ENCODE results near the gene TUSC2. TPM values are rescaled to one million over a fixed set of nuclear protein-coding genes. Genes with fewer than 3 reads are reported as not detected.

Gene TUSC2
- polyA plus RNA-seq, 1 donor from 2014 or later = 88.8 TPM

DNA sequence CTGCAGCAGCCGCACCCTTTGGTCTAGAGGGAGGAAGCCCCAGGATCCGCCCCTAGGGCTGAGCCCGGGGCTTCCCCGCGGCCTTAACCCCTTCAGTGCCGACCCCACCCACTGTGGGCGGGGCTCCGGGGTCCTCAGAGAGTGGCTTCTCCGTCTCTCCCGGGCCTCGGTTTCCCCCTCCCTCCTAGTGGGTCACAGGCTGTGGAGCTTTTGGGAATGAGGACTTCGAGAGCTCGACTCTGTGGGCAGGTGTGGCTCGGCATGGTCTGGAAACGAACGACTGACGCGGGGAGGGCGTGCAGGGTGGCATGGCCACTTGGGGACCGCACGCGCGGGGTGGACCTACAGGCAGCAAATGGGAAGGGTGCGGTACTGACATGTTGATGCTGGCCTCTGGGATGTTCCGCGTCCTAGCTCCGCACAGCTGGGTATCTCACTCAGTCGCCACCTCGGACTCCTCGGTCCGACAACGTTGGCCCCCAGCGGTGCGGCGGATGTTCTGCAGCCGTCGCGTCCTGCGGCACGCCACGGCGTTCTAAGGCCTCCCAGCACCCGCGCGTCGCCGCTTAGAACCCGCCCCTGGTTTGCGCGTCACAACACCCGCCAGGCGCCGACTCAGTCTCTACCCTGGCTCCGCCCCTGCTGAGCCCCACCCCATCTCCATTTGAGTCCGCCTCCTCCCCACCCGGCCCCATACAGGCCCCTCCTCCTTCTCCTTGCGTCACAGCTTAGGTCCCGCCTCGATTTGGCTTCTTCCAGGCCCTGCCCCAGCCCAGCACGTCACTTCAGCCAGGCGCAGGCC, 29.0 kb downstream of the TUSC2 start, which contains the start of the genes HYAL3 and NAA80:
TSS of gene HYAL3 (minus strand) at position 570 of the 802 bp plus-strand sequence. CDS start 3,803 bp downstream, outside the sequence.
TSS of gene NAA80 (minus strand) at position 570 of the 802 bp plus-strand sequence. CDS start 1,942 bp downstream, outside the sequence.
- H3K27me3 ChIP-seq (ENCODE audit: insufficient read depth, low read depth, low read length) = no peaks in the 10 kb centered on the region
- no peaks in the 10 kb centered on the region for H3F3A ChIP-seq (ENCODE audit: insufficient read depth, low read length, poor library complexity, severe bottlenecking)
- TF ChIP-seq, protein P1, sequence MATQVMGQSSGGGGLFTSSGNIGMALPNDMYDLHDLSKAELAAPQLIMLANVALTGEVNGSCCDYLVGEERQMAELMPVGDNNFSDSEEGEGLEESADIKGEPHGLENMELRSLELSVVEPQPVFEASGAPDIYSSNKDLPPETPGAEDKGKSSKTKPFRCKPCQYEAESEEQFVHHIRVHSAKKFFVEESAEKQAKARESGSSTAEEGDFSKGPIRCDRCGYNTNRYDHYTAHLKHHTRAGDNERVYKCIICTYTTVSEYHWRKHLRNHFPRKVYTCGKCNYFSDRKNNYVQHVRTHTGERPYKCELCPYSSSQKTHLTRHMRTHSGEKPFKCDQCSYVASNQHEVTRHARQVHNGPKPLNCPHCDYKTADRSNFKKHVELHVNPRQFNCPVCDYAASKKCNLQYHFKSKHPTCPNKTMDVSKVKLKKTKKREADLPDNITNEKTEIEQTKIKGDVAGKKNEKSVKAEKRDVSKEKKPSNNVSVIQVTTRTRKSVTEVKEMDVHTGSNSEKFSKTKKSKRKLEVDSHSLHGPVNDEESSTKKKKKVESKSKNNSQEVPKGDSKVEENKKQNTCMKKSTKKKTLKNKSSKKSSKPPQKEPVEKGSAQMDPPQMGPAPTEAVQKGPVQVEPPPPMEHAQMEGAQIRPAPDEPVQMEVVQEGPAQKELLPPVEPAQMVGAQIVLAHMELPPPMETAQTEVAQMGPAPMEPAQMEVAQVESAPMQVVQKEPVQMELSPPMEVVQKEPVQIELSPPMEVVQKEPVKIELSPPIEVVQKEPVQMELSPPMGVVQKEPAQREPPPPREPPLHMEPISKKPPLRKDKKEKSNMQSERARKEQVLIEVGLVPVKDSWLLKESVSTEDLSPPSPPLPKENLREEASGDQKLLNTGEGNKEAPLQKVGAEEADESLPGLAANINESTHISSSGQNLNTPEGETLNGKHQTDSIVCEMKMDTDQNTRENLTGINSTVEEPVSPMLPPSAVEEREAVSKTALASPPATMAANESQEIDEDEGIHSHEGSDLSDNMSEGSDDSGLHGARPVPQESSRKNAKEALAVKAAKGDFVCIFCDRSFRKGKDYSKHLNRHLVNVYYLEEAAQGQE (IDR thresholded peaks at IDR 0.05; ENCODE audit: borderline replicate concordance) = no peak
- peak; percentile 90 for TF ChIP-seq MXI1 (conservative IDR thresholded peaks at IDR 0.05; ENCODE audit: poor library complexity, severe bottlenecking)
- TF ChIP-seq, protein P2, sequence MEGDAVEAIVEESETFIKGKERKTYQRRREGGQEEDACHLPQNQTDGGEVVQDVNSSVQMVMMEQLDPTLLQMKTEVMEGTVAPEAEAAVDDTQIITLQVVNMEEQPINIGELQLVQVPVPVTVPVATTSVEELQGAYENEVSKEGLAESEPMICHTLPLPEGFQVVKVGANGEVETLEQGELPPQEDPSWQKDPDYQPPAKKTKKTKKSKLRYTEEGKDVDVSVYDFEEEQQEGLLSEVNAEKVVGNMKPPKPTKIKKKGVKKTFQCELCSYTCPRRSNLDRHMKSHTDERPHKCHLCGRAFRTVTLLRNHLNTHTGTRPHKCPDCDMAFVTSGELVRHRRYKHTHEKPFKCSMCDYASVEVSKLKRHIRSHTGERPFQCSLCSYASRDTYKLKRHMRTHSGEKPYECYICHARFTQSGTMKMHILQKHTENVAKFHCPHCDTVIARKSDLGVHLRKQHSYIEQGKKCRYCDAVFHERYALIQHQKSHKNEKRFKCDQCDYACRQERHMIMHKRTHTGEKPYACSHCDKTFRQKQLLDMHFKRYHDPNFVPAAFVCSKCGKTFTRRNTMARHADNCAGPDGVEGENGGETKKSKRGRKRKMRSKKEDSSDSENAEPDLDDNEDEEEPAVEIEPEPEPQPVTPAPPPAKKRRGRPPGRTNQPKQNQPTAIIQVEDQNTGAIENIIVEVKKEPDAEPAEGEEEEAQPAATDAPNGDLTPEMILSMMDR (IDR thresholded peaks at IDR 0.05; ENCODE audit: poor library complexity, severe bottlenecking) = peak; percentile 73
- TF ChIP-seq SMC3 (conservative IDR thresholded peaks at IDR 0.05; ENCODE audit: poor library complexity) = peak; percentile 45
- TF ChIP-seq RAD21 (conservative IDR thresholded peaks at IDR 0.05) = no peak
- no peak for TF ChIP-seq EP300 (conservative IDR thresholded peaks at IDR 0.05; ENCODE audit: poor library complexity, severe bottlenecking)
- peak; percentile 45 for TF ChIP-seq TAF1 (IDR thresholded peaks at IDR 0.05; ENCODE audit: low read depth)
- TF ChIP-seq POLR2AphosphoS5 (IDR thresholded peaks at IDR 0.05) = peak; percentile 88
- no peak for TF ChIP-seq EZH2 (IDR thresholded peaks at IDR 0.05; ENCODE audit: borderline replicate concordance, insufficient read depth, low read length, poor library complexity, severe bottlenecking)
- H3K9ac ChIP-seq (ENCODE audit: low read length) = peak within 1 kb of the TSS; percentile 86
- no peaks in the 10 kb centered on the region for H3K79me2 ChIP-seq (replicated peaks; ENCODE audit: insufficient read depth, low read length)
- no peaks in the 10 kb centered on the region for H3K36me3 ChIP-seq (ENCODE audit: insufficient read depth, low read length)
- H2AFZ ChIP-seq (ENCODE audit: low read depth, low read length) = peak within 1 kb of the TSS; percentile 65
- H3K4me2 ChIP-seq (ENCODE audit: low read length) = peak within 1 kb of the TSS; percentile 80
- H3K9me2 ChIP-seq (ENCODE audit: insufficient read depth, low read length) = no peaks in the 10 kb centered on the region
- peak within 1 kb of the TSS; percentile 68 for H3K27ac ChIP-seq (ENCODE audit: low read length)
- H3K9me3 ChIP-seq (ENCODE audit: low read length) = no peaks in the 10 kb centered on the region
- H3K4me3 ChIP-seq (ENCODE audit: low read length) = peak within 1 kb of the TSS; percentile 78
- H4K20me1 ChIP-seq (ENCODE audit: insufficient read depth) = no peaks in the 10 kb centered on the region

DNA sequence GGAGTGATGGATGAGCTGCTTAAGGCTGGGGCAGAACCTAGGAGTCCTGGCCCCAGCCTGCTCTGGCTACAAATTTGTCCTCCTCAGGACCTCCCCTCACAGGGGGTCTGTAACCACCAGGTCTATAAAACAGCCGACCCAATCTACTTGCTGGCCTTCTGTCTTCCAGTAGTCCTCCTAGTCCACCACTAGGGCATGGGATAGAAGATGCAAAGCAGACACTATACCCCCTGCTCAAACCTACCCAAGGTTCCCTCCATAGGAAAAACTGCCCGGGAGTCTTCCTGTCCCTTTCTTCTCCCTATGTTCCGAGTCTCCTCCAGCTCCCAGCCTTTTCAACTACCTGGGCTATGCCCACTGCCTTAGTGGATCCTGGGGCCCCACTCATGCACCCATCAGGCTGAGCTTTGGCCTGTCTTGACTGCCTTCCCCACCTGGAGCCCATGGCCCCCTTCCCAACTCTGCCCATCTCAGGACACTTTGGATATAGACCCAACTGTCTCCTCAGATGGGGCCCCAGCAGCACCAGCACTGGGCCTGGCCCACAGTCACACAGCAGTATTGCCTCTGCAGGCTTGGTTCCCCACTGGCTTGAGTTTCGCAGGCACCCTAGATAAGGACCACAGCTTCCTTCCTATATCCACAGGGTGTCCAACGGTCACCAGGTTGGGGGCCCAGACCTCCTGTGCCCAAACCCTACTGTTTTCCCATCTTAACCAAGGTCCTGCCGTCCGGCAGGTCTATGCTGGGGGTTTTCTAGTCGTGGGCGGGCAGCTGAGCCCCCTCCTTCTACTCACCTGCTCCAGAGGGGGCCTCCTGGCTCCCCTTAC, 29.9 kb downstream of the TUSC2 start:
- no peaks in the 10 kb centered on the region for H4K20me1 ChIP-seq (ENCODE audit: insufficient read depth)
- no peaks in the 10 kb centered on the region for H3K9me2 ChIP-seq (ENCODE audit: insufficient read depth, low read length)
- H3K36me3 ChIP-seq (ENCODE audit: insufficient read depth, low read length) = no peaks in the 10 kb centered on the region
- no peaks in the 10 kb centered on the region for H3F3A ChIP-seq (ENCODE audit: insufficient read depth, low read length, poor library complexity, severe bottlenecking)
- H2AFZ ChIP-seq (ENCODE audit: low read depth, low read length) = no peak overlapping the region
- peak overlapping the region; percentile 80 for H3K4me2 ChIP-seq (ENCODE audit: low read length)
- TF ChIP-seq SMC3 (conservative IDR thresholded peaks at IDR 0.05; ENCODE audit: poor library complexity) (no peak), EZH2 (IDR thresholded peaks at IDR 0.05; ENCODE audit: borderline replicate concordance, insufficient read depth, low read length, poor library complexity, severe bottlenecking) (no peak)
- TF ChIP-seq, protein P2 (IDR thresholded peaks at IDR 0.05; ENCODE audit: poor library complexity, severe bottlenecking) = no peak
- H3K9ac ChIP-seq (ENCODE audit: low read length) = peak overlapping the region; percentile 86
- no peaks in the 10 kb centered on the region for H3K79me2 ChIP-seq (replicated peaks; ENCODE audit: insufficient read depth, low read length)
- peak overlapping the region; percentile 78 for H3K4me3 ChIP-seq (ENCODE audit: low read length)
- no peaks in the 10 kb centered on the region for H3K27me3 ChIP-seq (ENCODE audit: insufficient read depth, low read depth, low read length)
- H3K9me3 ChIP-seq (ENCODE audit: low read length) = no peaks in the 10 kb centered on the region
- H3K27ac ChIP-seq (ENCODE audit: low read length) = peak overlapping the region; percentile 68

All from neural cell (in vitro differentiated cells).